GM18498 (cell line): Measurements from ENCODE around the gene CTSF.
"Not testable (repeated sequence)": the region's sequence is repeated elsewhere in the genome, so short reads cannot be mapped to it uniquely, and the experiment has no call there.

Source experiments
- ATAC-seq: cut with Tn5 transposase; IDR thresholded peaks from one replicate; pipeline ENCODE4 v1.9.1; 2021; ENCODE audit warnings: mild to moderate bottlenecking, moderate library complexity; ENCODE audit not compliant: unreplicated experiment

Gene CTSF

GRCh38 chr11:66540598-66540997, 27.8 kb downstream of the CTSF start:
- ATAC-seq = not testable (repeated sequence)

- no peak for ATAC-seq
Measured at GRCh38 chr11:66539870-66540213, 28.6 kb downstream of the CTSF start.

GRCh38 chr11:66539170-66539869, 29.1 kb downstream of the CTSF start:
- no peak for ATAC-seq

- ATAC-seq = no peak
Measured at GRCh38 chr11:66532784-66533183, 35.6 kb downstream of the CTSF start.

GRCh38 chr11:66531841-66532240, 36.6 kb downstream of the CTSF start:
- no peak for ATAC-seq

- no peak for ATAC-seq
Measured at GRCh38 chr11:66530927-66531709, 37.3 kb downstream of the CTSF start.

- ATAC-seq = no peak
Measured at GRCh38 chr11:66529655-66530054, 38.8 kb downstream of the CTSF start.

GRCh38 chr11:66529069-66529468, 39.3 kb downstream of the CTSF start:
- no peak for ATAC-seq

- ATAC-seq = no peak
Measured at GRCh38 chr11:66524304-66525040, 43.9 kb downstream of the CTSF start.

GRCh38 chr11:66523611-66524010, 44.8 kb downstream of the CTSF start:
- ATAC-seq = no peak
